Activated CD4-positive, alpha-beta T cell treated with anti-CD3 and anti-CD28 coated beads, Interleukin-2, amount 50 U/mL, for 16 hours (primary cell): Measurements from ENCODE around the gene PRAMEF6.
"Not testable (repeated sequence)": the region's sequence is repeated elsewhere in the genome, so short reads cannot be mapped to it uniquely, and the experiment has no call there.

ENCODE experiments used
- DNase-seq: peaks from one replicate; pipeline ENCODE4 v3.0.0-alpha.2; 2020

Gene PRAMEF6

DNA sequence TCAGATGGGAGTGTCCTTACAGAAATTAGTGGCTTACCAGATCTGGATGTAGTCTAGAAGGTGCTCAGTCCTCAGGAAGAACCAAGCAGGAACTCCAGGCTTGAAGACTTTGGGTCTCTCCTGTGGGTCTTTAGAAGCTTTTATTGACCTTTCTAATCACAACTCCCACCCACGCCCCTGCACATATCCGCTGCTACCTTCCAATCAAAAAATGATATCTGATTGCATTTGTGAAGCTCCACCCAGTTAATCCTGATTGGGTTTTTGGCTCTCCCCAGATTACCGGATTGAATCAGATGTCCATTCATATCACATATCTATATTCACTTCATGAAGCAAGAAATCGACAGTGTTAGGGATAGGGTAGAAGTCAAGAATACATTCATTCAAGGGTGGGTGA, at the start of gene PRAMEF6:
PRAMEF6 (minus strand) TSS at position 101 of the 400 bp plus-strand sequence. CDS start 5,062 bp downstream, outside the sequence.
- not testable (repeated sequence) for DNase-seq

DNA sequence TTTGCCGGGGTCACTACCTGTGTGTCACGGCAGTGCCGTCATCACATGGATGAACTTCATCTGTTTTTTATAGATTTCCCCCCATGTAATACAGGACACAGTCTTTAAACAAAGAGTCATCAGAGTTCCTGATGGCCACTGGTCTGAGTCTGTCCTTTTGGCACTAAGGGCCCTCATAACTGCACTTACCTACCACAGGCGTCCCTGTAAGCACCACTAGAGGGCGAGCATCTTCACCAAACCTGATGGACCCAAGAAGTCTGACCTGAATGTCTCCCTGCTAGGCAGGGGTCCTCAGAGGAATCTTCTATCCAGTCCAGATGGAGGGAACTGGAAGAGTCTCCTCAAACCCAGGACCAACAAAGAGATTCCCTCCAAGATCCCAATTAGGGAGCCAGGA, 23.0 kb downstream of the PRAMEF6 start:
- DNase-seq = not testable (repeated sequence)

DNA sequence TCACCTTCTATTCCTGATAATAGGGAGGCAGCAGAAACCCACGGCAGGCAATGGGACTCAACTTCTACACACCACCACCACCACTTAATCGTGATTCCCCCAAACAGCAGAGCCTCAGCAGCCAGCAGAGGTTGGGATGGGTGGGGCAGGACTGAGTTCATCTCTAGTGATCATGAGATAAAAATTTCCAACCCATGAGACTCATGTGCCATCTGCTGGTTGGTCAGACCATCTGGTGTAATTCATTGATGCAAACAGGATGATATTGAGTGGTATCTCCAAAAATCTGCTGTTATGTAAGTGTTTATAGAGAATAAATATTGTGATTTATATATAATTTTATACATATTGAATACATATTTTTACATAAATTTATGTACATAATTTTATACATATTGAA, 25.6 kb downstream of the PRAMEF6 start:
- DNase-seq = not testable (repeated sequence)

DNA sequence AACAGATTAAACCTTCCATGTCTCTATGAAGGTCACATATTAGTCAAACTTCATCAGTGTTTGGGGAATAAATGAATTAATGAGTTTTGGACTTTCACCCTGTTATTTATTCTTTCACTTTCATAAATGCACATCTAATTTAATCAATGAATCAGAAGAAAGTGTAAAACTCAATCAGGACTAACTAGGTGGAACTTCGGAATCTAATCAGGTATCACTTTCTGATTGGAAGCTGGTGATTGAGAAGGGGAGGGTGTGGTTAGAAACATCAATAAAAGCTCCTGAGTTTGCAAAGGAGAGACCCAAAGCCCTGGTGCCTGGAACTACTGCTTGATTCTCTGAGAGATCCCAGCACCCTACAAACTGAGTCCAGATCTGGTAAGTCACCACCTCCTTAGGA, 31.1 kb downstream of the PRAMEF6 start, which contains the start of gene PRAMEF7:
PRAMEF7 (plus strand) TSS at position 301 of the 400 bp plus-strand sequence. CDS start 1,083 bp downstream, outside the sequence.
- not testable (repeated sequence) for DNase-seq

DNA sequence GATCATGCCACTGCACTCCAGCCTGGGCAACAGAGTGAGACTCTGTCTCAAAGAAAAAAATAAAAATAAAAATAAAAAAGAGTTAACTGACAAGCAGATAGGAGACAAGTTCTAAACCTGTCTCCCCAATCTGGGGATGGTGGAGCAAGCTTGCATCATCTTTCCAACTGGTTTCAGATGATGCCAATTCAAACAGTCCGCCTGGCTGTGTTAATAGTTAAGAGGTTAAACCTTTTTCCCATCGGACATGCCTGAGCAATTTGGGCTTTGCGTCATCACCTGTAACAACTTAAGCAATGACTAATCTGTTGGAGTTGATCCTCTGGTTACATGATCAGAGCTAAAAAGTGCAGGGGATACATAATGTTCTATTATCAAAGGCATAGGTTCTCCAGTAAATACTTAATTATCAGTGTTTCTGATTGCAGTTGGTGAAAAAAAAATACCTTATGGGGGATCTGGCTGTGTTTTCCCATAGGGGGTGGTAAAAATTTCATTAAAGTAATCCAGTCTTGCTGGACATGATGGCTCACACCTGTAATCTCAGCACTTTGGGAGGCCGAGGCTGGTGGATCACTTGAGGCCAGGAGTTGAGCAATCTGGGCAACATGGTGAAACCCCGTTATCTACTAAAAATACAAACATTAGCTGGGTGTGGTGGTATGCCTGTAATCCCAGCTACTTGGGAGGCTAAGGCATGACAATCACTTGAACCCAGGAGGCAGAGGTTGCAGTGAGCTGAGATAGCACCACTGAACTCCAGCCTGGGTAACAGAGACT, 43.4 kb downstream of the PRAMEF6 start:
- DNase-seq = not testable (repeated sequence)

DNA sequence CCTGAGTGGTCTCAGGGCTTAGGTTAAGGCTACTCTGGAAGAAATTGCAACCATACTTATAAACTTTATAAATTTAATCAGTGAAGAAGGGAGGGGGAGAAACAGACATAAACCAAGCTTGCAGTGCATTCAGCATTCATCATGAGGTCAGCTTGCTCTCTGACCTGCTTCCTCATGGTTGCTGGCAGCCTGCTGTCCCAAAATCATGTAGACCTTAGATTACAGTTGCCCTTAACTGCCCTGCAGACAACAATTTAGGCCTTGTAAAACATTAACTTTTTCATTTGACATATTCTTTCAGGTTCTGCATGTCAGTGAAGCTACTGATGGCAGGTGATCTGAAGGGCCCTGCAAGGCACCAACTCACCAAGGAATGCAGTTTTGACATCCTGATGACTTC, 48.2 kb downstream of the PRAMEF6 start:
- not testable (repeated sequence) for DNase-seq

DNA sequence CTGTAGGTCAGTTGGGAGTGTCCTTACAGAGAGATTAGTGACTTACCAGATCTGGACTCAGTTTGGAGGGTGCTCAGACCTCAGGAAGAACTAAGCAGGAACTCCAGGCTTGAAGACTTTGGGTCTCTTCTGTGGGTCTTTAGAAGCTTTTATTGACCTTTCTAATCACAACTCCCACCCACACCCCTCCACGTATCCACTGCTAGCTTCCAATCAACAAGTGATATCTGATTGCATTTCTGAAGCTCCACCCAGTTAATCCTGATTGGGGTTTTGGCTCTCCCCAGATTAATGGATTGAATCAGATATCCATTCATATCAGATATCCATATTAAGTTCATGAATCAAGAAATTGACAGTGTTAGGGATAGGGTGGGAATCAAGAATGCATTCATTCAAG, 49.2 kb downstream of the PRAMEF6 start, which contains the start of gene PRAMEF10:
PRAMEF10 (minus strand) TSS at position 101 of the 400 bp plus-strand sequence. CDS start 2,423 bp downstream, outside the sequence.
- DNase-seq = not testable (repeated sequence)
